DMS53 treated with DMSO at 0.1 percent for 48 hours (cell line): ENCODE data around the gene PSMD14.
A peak's percentile ranks its signal among the peaks of the same experiment; 100 is the strongest.
"Not testable (repeated sequence)": the region's sequence is repeated elsewhere in the genome, so short reads cannot be mapped to it uniquely, and the experiment has no call there.

Experiments
- DNase-seq: peaks from one replicate; lab custom pipeline; 2025; ENCODE audit not compliant: unreplicated experiment; lab: John Stamatoyannopoulos, UW

The PSMD14 gene

DNA sequence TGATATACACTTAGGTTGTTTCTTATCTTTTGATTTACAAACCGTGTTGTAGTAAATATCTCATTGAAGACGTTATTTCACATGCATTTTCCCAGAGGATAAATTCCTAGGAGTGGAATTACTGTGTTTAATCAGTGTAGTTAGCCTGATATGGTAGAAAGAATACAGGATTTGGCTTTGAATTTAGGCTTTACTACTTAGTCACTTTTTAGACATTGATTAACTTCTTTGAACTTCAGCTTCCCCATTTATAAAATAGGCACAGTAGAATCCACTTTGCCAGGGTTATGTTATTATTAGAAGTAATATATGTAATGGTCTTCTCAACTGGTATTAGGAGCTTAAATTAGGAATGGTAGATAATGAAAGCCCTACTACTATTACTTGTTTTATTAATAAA, 27.4 kb downstream of the PSMD14 start:
- DNase-seq = no peak

DNA sequence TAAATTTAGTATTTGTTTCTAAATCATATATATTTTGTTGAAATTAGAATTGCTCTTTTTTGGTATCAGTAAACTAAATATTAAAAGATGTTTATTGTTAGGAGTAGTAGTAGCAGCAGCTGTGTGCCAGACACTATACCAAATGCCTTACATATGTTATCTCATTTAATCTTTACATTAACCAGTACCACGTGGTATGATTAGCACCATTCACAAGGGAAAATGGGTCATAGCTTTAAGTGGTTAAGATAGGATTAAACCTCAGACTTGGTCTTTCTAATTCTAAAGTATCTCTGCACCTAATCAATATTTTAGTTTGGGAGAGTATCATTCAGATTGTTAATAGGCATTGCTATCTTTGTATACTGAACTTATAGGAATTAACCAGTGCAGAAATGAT, 29.0 kb downstream of the PSMD14 start:
- no peak for DNase-seq

DNA sequence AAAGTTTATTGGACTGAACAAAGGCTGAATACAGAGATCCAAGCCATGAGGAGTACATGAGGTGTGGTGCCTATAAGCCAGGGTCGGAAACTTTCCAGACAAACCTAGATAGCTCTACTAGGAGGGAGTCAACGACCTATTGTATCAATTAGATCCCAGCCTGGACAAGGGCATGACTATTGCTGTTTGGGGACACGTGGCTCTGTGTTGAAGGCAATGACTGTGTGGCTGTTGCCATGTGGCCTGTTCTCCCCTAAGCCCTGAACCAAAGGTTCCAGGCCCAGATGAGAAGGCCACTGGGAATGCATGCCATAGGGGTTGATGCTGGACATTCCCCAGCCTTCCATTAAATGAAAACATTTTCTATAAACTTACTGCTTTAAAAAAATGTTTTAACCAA, 31.3 kb downstream of the PSMD14 start:
- DNase-seq = not testable (repeated sequence)

DNA sequence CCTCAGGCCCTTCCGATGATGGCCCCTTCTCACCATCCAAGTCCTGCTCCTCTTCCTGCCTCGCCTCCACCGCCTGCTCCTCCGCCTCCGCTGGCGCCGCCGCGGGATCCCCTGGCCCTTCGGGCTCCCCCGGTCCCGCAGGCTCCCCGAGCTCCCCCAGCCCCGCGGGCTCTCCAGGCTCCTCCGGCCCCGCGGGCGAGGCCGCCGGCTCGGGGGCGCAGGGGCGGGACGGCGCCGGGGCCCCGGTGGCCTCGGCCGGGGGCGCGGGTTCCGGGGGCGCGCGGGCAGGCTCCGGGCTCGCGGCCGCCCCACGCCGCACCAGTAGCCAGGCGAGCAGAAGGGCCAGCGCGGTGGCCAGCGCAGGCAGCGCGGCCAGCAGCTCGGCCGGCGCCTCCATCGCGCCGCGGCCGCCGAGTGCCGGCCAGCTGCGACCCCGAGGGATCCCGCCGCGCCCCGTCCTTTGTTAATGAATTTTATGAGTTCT, 32.7 kb downstream of the PSMD14 start:
- DNase-seq = not testable (repeated sequence)

DNA sequence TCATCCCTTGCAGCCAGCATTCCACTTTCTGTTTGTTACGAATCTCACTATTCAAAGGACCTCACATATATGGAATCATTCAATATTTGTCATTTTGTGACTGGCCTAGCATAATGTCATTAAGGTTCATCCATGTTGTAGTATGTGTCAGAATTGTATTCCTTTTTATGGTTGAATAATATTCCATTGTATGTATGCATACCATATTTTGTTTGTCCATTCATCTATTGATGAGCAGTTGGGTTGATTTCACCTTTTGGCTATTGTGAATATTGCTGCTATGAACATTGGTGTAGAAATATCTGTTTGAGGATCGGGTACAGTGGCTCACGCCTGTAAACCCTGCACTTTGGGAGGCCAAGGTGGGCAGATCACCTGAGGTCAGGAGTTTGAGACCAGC, 35.0 kb downstream of the PSMD14 start:
- no peak for DNase-seq

DNA sequence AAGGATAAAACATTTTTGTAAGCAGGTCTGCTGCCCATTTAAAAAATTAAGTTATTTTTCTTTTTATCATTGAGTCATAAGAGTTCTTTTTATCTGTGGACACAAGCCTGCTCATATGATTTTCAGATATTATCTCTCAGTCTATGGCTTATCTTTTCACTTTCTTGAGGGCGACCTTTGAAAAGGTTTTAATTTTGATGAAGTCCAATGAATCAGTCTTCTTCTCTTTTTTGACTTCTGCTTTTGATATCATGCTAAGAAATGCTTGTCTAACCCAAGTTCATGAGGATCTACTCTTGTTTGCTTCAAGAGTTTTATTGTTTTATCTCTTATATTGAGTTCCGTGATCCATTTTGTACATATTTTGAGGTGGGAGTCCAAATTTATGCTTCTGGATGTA, 36.5 kb downstream of the PSMD14 start:
- DNase-seq = no peak

DNA sequence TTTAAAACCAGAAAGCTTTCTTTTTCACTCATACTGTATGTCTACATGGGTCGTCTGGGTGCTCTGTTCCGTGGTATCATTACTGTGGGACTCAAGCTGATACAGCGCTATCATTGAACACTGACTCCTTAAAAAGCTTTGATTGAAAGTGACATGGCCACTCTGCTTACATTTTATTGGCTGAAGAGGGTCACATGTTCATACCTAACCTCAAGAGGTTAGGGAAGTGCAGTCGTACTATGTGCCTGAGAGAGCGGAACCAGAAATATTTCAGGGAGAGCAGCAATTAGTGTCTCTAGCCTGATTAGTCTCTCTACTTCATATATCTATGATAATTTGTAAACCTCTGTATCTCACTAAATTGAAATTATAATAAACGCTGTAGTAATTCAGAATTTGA, 43.5 kb downstream of the PSMD14 start:
- DNase-seq = no peak

DNA sequence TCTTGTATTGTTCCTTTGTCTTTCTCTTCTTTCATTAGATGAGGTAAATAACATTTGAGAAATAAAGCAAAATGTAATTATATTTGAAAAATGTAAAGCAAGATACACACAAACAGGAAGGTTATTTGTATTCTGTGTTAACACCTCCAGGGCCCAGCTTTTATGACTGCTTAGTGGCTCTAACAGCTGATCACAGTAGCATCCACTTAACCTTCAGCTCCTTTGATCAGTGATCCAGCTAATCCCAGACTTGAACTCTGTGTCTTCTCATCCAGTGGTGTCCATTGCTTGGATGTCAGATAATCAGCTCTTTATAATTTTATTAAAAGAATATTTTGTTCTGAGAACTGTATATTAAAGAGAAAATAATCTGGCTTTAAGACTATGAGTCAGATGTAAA, 44.5 kb downstream of the PSMD14 start:
- peak; percentile 41 for DNase-seq

DNA sequence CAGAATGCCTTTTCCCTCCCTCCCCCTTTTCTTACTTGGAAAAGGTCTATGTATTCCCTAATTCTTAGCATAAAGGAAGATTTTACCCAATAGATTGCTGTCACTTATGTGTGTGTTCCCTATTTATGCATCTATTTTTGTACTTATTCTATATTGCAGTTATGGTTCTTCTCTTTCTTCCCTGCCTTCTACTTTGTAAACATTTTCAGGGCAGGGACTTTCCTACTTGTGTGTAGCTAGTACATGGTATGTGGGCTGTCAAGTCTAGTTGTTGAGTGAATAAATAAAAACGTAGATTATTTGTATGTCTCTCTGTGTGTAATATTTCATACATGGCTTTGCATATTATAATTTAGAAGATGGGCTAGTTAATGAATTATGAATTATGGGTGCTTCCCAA, 45.3 kb downstream of the PSMD14 start:
- DNase-seq = no peak

DNA sequence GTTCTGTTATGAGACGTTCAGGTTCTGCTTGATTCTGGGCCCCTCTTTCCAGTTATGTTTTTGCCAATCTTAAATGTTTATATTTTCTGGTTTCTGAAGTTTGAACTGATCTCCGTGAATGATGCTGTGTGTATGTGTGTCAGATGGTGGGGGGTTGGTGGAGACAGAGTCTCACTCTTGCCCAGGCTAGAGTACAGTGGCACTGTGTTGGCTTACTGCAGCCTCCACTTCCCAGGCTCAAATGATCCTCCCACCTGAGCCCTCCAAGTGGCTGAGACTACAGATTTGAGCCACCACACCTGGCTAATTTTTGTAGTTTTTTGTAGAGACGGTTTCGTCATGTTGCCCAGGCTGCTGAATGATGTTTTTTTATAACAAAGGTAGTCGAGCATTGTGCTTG, 45.9 kb downstream of the PSMD14 start:
- no peak for DNase-seq

DNA sequence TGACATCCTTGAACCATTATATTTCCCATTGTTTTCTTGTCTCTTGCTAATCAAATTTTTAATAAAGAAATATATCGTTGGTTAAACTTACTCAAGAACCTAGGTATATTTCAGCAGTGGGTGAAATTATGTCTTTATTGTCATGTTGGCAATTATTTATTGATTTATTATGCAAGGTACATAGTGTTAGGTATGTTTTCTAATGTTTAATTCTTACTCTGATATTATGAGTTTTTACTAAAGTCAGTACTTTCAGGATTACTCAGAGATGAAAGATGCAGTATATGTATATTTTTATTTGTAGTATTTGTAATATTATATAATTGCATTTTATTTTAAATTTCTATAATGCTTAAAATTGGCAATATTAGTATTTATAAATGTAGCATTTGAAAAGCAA, 46.9 kb downstream of the PSMD14 start:
- DNase-seq = no peak

DNA sequence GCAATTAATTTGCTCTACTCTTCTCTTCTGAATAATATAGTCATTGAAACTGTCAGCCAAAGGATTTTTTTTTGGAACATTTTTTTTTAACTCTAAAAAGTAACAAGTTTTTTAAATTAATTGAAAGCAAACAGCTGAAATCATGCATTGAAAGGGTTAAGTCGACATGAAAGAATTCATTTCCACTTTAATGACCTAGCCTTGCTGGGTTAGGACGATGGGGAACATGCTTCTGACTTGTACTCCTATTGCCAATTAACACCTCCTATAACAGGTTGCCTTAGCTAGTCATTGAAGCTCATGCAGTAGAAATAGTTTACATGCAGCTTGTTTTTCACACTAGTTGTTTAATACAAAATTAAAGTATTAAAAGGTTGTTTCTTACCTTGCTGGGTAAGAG, 47.8 kb downstream of the PSMD14 start:
- DNase-seq = no peak

DNA sequence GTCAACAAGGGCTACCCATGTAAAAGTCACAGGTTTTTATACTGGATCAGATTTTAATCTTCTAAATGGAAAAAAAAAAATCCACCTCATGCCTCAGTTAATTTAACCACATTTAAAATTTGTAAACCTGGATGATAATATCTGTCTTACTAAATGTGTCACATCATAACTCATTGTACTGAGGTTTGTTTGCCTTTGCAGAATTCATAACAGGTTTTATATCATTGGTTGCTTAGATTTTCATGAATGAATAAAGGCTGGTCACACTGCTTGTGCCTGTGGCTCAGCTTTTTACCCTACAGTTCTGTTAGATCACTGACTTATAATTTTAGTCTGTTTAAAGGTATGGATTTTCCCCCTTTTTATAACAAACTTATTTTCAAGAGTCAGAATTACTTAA, 48.9 kb downstream of the PSMD14 start:
- no peak for DNase-seq

DNA sequence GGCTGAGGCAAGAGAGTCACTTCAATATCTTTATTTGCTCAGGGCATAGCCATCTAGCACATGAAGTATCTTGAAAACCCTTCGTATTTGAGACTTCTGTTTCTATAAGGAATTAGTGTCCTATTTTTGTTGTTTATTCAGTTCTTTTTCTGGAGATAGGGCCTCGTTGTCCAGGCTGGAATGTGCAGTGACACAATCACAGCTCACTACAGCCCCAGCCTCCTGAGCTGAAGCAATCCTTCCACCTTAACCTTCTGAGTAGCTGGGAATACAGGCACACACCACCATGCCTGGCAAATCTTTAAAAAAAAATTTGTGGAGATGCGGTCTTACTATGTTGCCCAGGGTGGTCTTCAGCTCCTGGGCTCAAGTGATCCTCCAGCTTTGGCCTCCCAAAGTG, 50.6 kb downstream of the PSMD14 start:
- no peak for DNase-seq

DNA sequence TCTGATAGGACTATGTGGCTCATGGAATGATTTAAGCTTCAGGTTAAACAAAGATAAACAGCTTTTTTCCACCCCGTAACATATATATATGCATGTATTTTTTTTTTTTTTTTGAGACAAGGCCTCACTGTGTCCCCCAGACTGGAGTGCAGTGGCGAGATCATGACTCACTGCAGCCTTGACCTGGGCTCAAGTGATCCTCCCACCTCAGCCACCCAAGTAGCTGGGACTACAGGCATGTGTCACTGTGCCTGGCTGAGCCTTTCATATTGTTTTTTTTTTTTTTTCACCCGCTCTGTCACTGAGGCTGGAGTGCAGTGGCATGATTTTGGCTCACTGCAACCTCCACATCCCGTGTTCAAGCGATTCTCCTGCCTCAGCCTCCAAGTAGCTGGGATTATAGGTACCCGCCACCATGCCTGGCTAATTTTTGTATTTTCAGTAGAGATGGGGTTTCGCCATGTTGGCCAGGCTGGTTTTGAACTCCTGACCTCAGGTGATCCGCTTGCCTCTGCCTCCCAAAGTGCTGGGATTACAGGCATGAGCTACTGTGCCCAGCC, 52.0 kb downstream of the PSMD14 start:
- DNase-seq = not testable (repeated sequence)

DNA sequence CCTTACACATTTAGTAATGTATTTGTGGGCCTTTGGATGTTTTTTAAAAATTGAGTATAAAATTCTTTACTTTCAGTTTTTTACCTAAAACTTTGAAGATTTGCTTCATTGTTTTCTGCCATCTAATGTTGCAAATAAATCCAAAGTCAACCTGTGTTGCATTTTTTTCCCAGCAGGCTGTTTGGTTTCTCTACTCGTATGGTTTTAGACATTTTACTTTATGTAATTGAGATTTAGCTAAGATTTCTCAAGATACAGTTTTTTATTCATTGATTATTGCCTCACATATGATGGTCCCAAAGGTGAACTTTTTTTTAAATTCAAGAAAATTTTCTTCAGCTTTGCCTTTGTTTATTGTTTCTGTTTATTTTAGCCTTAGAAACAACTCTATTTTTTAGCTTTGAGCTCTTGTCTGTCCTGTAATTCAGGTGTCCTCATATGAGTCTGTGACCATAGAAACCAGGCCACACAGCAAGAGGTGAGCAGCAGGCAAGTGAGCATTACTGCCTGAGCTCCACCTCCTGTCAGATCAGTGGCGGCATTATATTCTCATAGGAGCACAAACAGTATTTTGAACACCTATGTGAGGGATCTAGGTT, 54.4 kb downstream of the PSMD14 start:
- no peak for DNase-seq

DNA sequence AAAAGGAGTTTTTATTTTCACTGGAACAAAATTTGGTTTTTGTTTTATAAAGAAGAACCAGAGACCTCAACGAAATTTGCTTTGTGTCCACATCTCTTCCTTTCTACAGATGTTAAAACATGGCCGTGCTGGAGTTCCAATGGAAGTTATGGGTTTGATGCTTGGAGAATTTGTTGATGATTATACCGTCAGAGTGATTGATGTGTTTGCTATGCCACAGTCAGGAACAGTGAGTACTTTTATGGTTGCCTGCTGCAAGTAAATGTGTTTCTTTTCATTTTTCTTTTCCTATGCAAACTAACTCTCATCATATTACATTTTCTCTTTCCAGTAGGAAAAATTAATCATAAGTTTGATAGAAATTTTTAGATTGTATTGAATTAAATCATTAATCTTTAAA, 59.5 kb downstream of the PSMD14 start:
- DNase-seq = no peak

DNA sequence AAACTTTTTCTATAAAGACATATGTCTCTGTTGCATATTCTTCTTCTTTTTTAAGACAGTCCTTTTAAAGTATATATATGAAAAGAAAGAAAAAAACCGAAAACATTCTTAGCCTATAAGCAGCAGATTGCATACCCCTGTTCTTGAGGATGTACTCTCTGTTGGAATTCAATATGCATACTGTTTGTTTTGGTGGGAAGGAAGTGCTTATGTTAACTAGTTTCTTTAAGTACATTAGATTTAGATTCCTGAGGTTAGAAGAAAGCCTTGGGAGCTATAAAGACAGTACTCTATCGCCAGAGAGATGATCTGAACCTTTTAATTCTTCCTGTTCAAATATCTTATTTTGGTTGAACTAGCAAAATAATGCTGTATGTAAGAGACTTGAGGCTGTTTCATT, 61.1 kb downstream of the PSMD14 start:
- DNase-seq = no peak

DNA sequence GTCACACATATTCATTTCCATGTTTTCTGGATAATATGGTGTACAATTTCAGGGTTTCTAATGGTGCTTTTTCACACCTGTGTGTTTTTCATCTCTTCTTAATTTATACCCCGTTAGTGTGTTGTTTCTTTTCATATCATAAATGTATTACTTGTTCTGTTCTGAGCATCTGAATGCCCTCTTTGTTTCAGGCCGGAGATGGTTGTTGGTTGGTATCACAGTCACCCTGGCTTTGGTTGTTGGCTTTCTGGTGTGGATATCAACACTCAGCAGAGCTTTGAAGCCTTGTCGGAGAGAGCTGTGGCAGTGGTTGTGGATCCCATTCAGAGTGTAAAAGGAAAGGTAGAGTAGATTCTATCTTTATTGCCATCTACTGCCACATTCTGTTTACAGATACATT, 62.8 kb downstream of the PSMD14 start:
- DNase-seq = no peak

DNA sequence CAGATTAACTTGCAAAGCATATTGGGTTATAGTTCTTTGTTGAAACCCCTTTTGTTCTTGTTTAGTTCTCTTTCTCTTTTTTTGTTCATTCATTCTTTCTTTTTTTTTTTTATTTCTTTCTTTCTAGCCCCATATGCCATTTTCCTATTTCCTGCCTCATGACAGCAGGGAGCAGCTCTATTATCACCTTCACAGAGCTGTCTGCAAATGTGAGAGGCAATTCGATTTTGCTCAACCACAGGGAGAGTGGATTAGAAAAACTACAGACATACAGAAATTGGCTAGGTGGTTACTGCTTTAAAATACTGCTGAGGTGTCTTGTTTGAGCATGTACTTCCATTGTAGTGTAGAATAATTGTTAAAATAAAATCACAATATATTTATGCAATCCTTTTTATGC, 63.6 kb downstream of the PSMD14 start:
- DNase-seq = no peak

DNA sequence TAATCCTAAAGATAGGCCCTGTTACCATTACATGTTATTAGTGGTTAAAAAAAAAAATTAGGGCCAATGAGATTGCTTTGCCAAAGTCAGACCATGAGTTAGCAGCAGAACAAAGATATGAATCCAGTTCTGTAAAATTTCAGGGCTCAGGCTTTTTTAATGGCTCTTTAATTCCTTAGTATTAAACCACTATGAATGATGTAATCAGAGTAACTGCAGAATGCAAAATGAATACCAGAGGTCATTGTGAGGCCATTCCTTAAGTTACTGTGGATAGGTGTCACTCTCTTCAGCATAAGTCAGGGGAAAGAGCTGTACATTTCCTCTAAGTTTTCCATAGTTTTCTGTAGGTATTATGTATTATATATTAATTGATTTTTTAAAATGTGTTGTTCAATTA, 65.7 kb downstream of the PSMD14 start:
- no peak for DNase-seq

DNA sequence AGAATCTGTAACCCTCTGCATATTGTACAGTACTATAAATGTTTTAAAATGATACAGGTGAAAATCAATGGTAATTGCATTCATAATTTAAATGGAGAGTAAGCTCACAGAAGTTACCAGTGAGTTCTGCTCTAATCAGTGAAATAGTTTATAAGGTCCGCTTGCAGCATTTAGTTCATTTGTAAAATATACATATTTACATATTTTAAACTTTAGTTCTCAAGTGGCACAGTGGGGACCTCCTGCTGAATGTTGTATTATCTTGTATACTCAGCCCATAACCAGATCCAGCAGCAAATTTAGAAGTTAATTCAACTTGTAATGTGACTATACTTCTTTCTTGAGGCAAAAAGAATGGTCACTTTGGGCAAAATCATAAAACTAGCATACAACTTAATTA, 66.2 kb downstream of the PSMD14 start:
- no peak for DNase-seq

DNA sequence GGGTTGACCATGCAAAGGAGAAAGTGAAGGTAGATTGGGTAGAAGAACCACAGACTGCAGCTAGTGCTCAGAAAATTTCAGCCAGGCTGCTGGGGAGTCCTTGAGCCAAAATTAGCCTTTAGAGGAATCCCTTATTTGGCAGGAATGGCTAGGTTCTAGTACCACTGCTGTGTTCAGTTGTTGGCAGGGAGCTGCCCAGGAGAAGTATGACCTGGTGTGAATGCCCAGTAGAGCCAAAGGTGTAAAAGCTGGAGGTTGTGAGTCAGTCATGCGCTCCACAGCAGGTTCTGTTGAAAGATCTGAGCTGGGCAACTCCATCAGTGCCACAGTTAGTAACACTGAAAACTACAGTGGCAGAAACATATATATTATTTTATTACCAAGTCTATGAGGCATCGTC, 71.5 kb downstream of the PSMD14 start:
- no peak for DNase-seq
